HG02943 (cell line): ENCODE measurements around the gene NCBP3.
"Not testable (repeated sequence)": the region's sequence is repeated elsewhere in the genome, so short reads cannot be mapped to it uniquely, and the experiment has no call there.

ENCODE experiments used
- ATAC-seq: cut with Tn5 transposase; IDR thresholded peaks from one replicate; pipeline ENCODE4 v1.9.1; 2021; ENCODE audit warnings: mild to moderate bottlenecking, low read depth, moderate library complexity; ENCODE audit not compliant: unreplicated experiment

The NCBP3 gene

DNA sequence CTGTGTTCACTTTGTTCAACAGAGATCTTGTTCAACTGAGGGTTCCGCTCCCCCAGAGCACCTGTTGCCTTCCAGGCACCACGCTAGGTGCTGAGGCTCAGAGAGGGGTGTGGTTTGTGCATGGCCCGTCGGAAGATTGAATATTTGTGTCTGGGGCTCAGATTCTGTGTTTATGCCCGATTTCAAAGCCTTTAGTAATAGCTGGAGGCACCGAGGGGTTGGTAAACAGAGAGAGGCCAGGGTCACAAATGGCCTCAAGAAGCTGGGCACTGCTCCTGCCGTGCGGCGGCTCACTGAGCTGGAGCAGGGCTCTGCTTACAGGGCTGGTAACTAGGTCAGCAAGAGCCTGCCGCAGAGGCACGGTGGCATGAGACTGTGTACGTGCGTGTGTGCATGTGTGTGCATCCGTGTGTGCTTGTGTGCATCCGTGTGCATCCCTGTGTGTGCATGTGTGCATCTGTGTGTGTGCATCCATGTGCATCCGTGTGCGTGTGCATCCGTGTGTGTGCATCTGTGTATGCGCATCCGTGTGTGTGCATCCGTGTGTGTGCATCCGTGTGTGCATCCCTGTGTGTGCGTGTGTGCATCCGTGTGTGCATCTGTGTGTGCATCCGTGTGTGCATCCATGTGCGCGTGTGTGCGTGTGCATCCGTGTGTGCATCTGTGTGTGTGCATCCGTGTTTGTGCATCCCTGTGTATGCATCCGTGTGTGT lies 50.5 kb downstream of the NCBP3 start:
- ATAC-seq, result no peak

- no peak for ATAC-seq
Observed at GRCh38 chr17:3794557-3795389, 51.3 kb downstream of the NCBP3 start.

- ATAC-seq, result not testable (repeated sequence)
Observed at GRCh38 chr17:3794152-3794551, 51.9 kb downstream of the NCBP3 start.

GRCh38 chr17:3793258-3793657 lies 52.8 kb downstream of the NCBP3 start:
- ATAC-seq, result not testable (repeated sequence)

DNA sequence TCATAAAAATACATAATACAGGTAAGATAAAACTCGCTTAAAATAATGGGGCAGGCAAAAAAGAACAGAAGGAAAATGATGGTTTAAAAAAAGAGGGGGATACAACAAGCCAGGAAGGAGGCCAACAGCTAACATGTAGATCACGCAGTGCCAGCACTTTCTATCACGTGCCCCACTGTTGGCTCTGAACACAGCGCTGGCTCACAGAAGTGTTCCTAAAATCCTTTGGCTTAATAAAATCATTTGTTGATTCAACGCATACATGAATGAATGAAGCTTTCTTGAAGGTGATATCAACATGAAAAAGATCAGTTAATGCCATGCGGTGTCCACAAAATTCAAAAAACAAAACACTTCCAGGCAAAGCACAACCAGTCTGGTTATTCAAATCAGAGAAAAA lies 53.6 kb downstream of the NCBP3 start:
- no peak for ATAC-seq

GRCh38 chr17:3788200-3788599 lies 57.8 kb downstream of the NCBP3 start:
- ATAC-seq, result no peak

GRCh38 chr17:3785323-3785722 lies 60.7 kb downstream of the NCBP3 start:
- ATAC-seq, result not testable (repeated sequence)

- no peak for ATAC-seq
Observed at GRCh38 chr17:3782751-3783150, 63.3 kb downstream of the NCBP3 start.

- ATAC-seq, result no peak
Observed at GRCh38 chr17:3780986-3781385, 65.1 kb downstream of the NCBP3 start.

GRCh38 chr17:3777366-3778120 lies 68.5 kb downstream of the NCBP3 start:
- ATAC-seq, result no peak

- no peak for ATAC-seq
Observed at GRCh38 chr17:3773966-3774365, 72.1 kb downstream of the NCBP3 start.

- ATAC-seq, result no peak
Observed at GRCh38 chr17:3773511-3773910, 72.5 kb downstream of the NCBP3 start.

- no peak for ATAC-seq
Observed at GRCh38 chr17:3772764-3773163, 73.3 kb downstream of the NCBP3 start.

DNA sequence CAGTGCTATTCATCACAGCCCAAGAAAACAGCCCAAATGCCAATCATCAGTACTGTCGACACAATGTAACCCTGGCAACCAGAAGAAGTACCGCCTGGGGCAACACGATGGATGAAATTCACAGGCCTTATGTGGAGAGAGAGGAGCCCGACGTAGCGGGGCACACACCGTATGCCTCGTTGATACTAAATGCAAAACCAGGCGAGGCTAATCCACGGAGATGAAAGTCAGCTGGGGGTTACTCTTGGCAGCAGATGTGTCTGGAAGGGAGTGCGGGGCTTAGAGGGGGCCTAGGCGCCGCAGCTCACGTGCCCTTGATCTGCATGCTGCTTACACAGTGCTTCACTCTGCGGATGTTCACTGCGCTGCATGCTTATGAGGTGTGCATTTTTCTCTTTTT lies 74.9 kb downstream of the NCBP3 start:
- ATAC-seq, result no peak

DNA sequence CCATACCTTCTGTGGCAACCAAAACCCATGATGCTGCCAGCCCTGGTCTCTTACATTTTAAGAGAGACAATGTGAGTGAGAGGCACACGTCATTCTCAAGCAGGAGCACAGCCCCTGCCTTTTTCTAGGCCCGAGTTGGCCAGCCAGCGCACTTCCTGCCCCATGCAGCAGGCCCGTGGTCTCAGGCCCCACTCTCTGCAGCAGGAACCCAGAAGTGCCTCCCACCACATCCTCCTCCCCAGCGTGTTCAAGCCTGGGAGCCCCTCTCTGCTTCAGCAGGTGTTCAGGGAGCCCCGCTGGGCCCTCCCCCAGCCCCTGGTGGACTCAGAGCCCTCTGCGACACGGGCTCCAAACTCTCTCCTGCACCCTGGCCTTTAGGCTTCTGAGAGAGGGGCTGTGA lies 75.6 kb downstream of the NCBP3 start:
- no peak for ATAC-seq

DNA sequence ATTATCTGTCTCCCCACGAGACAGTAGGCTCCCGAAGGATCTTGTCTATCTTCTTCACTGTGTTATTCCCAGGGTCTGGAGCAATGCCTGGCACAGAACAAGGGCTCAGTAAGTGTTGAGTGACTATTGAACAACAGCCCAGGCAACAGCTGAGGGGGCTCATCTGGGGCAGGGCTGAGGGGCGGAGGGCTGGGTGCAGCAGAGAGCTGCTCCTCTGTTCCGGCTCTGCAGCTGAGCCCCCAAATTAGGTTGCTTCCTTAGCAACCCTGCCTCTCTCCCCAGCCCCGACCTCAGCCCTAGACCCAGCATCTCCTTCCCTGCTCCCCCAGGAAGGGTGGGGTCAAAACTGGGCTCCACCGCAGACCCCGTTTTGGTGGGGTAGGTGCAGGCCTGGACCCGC lies 77.3 kb downstream of the NCBP3 start:
- ATAC-seq, result no peak

DNA sequence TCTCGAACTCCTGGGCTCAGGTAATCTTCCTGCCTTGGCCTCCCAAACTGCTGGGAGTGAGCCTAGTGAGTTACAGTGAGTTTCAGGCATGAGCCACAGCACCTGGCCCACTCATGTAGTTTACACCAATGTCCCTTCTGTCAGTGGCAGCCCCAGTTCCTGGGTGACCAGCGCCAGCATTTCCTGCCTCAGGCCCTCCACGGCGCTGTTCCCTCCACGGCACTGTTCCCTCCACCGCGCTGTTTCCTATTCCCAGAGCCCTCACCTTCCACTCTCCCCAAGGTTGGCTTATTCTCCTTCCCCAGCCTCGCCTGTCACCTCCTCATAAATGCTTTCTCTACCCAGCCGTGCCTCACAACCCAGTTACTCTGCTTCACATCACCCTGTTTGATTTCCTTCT lies 77.7 kb downstream of the NCBP3 start:
- no peak for ATAC-seq

- ATAC-seq, result no peak
Observed at GRCh38 chr17:3766779-3767178, 79.3 kb downstream of the NCBP3 start.

GRCh38 chr17:3765981-3766380 lies 80.1 kb downstream of the NCBP3 start:
- ATAC-seq, result no peak

DNA sequence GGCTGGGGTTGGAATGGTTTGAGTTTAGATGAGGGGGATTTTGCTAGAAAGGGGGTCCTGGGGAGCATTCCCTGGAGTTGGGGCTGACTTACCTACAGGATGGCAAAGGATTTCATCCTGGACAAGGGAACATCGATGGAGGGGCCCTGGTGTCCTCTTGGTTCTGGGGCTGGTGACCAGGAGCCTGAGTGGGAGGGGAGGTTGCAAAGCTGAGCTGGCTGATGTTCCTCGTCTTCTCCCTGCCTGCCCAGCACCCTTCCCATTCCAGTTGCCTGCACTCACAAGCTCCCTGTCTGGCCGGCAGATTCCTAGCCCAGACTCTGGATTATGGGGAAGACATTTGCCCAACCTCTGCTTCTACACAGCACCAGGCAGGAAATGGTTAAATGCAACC lies 82.3 kb downstream of the NCBP3 start:
- ATAC-seq, result no peak
